ENCODE results near the gene SORCS1.

SORCS1 gene

GRCh38 chr10:106661767-106662140 is 502.8 kb downstream of the SORCS1 start:
- no peak for DNase-seq (ENCODE audit: low read depth in 2 of 2)

GRCh38 chr10:106661133-106661766 is 503.3 kb downstream of the SORCS1 start:
- no peak for DNase-seq (ENCODE audit: low read depth in 2 of 2)

GRCh38 chr10:106660550-106660949 is 504.0 kb downstream of the SORCS1 start:
- no peak for DNase-seq (ENCODE audit: low read depth in 2 of 2)

- DNase-seq (ENCODE audit: low read depth in 2 of 2), result no peak
Observed at GRCh38 chr10:106655636-106656035, 508.9 kb downstream of the SORCS1 start.

- DNase-seq (ENCODE audit: low read depth in 2 of 2), result no peak
Observed at GRCh38 chr10:106655165-106655564, 509.3 kb downstream of the SORCS1 start.

- DNase-seq (ENCODE audit: low read depth in 2 of 2), result no peak
Observed at GRCh38 chr10:106652279-106652678, 512.2 kb downstream of the SORCS1 start.

- DNase-seq (ENCODE audit: low read depth in 2 of 2), result no peak
Observed at GRCh38 chr10:106648534-106649481, 515.7 kb downstream of the SORCS1 start.

- no peak for DNase-seq (ENCODE audit: low read depth in 2 of 2)
Observed at GRCh38 chr10:106643473-106643872, 521.0 kb downstream of the SORCS1 start.

GRCh38 chr10:106637873-106638272 is 526.6 kb downstream of the SORCS1 start:
- no peak for DNase-seq (ENCODE audit: low read depth in 2 of 2)

- DNase-seq (ENCODE audit: low read depth in 2 of 2), result no peak
Observed at GRCh38 chr10:106636766-106637491, 527.6 kb downstream of the SORCS1 start.

- no peak for DNase-seq (ENCODE audit: low read depth in 2 of 2)
Observed at GRCh38 chr10:106635947-106636346, 528.6 kb downstream of the SORCS1 start.

- DNase-seq (ENCODE audit: low read depth in 2 of 2), result no peak
Observed at GRCh38 chr10:106631016-106631702, 533.3 kb downstream of the SORCS1 start.

- no peak for DNase-seq (ENCODE audit: low read depth in 2 of 2)
Observed at GRCh38 chr10:106626371-106626770, 538.1 kb downstream of the SORCS1 start.

GRCh38 chr10:106625751-106626150 is 538.8 kb downstream of the SORCS1 start:
- no peak for DNase-seq (ENCODE audit: low read depth in 2 of 2)

GRCh38 chr10:106619346-106619745 is 545.2 kb downstream of the SORCS1 start:
- DNase-seq (ENCODE audit: low read depth in 2 of 2), result no peak

GRCh38 chr10:106618646-106619045 is 545.9 kb downstream of the SORCS1 start:
- no peak for DNase-seq (ENCODE audit: low read depth in 2 of 2)

- DNase-seq (ENCODE audit: low read depth in 2 of 2), result no peak
Observed at GRCh38 chr10:106615081-106615480, 549.4 kb downstream of the SORCS1 start.

- no peak for DNase-seq (ENCODE audit: low read depth in 2 of 2)
Observed at GRCh38 chr10:106614293-106614692, 550.2 kb downstream of the SORCS1 start.

GRCh38 chr10:106612381-106612780 is 552.1 kb downstream of the SORCS1 start:
- no peak for DNase-seq (ENCODE audit: low read depth in 2 of 2)

GRCh38 chr10:106609470-106610266 is 554.8 kb downstream of the SORCS1 start:
- no peak for DNase-seq (ENCODE audit: low read depth in 2 of 2)

GRCh38 chr10:106608066-106608465 is 556.4 kb downstream of the SORCS1 start:
- DNase-seq (ENCODE audit: low read depth in 2 of 2), result no peak
